Neural cell (in vitro differentiated cells): ENCODE measurements around the gene ZNF154. TPM values are rescaled to one million over a fixed set of nuclear protein-coding genes. Genes with fewer than 3 reads are reported as not detected.

ENCODE experiments used
- H2AFZ ChIP-seq: fragments of 200-600, 300-800 bp; sonication (generic), shearing (Covaris generic); 2 replicates; pipeline ENCODE4 v1.6.0; 2014; ENCODE audit warnings: low read depth, mild to moderate bottlenecking, antibody characterized with exemption, low read length, moderate library complexity
- H3F3A ChIP-seq: fragments of 200-600 bp; shearing (Covaris generic); 2 replicates; pipeline ENCODE4 v1.6.1; 2016; ENCODE audit warnings: mild to moderate bottlenecking, moderate library complexity, mixed read lengths, antibody characterized with exemption, low read length; ENCODE audit not compliant: insufficient read depth, poor library complexity, severe bottlenecking
- H3K27ac ChIP-seq: fragments of 200-600, 300-800 bp; sonication (generic), shearing (Covaris generic); 2 replicates; pipeline ENCODE4 v1.5.1; 2014; ENCODE audit warnings: mild to moderate bottlenecking, low read length, moderate library complexity
- H3K27me3 ChIP-seq: fragments of 300-800, 200-600 bp; sonication (generic), shearing (Covaris generic); 2 replicates; pipeline ENCODE4 v1.6.0; 2014; ENCODE audit warnings: mild to moderate bottlenecking, low read depth, low read length, moderate library complexity; ENCODE audit not compliant: insufficient read depth
- H3K36me3 ChIP-seq: fragments of 300-800, 200-600 bp; sonication (generic), shearing (Covaris generic); 2 replicates; pipeline ENCODE4 v1.5.1; 2014; ENCODE audit warnings: mild to moderate bottlenecking, antibody characterized with exemption, low read length, moderate library complexity; ENCODE audit not compliant: insufficient read depth
- H3K4me2 ChIP-seq: fragments of 300-800, 200-600 bp; sonication (generic), shearing (Covaris generic); 2 replicates; pipeline ENCODE4 v1.6.0; 2014; ENCODE audit warnings: mild to moderate bottlenecking, low read length
- H3K4me3 ChIP-seq: fragments of 300-800, 200-600 bp; sonication (generic), shearing (Covaris generic); 2 replicates; pipeline ENCODE4 v1.5.1; 2014; ENCODE audit warnings: mild to moderate bottlenecking, low read length, moderate library complexity
- H3K79me2 ChIP-seq: fragments of 200-600 bp; shearing (Covaris generic); replicated peaks from 2 replicates; pipeline ENCODE4 v1.6.0; 2014; ENCODE audit warnings: mild to moderate bottlenecking, low read length, moderate library complexity; ENCODE audit not compliant: insufficient read depth
- H3K9ac ChIP-seq: fragments of 300-800, 200-600 bp; sonication (generic), shearing (Covaris generic); 2 replicates; pipeline ENCODE4 v1.6.1; 2016; ENCODE audit warnings: mild to moderate bottlenecking, low read length, mixed read lengths
- H3K9me2 ChIP-seq: fragments of 200-600 bp; shearing (Covaris generic); 2 replicates; pipeline ENCODE4 v1.6.1; 2016; ENCODE audit warnings: mild to moderate bottlenecking, low read length, mixed read lengths; ENCODE audit not compliant: insufficient read depth
- H3K9me3 ChIP-seq: fragments of 200-600, 300-800 bp; sonication (generic), shearing (Covaris generic); 2 replicates; pipeline ENCODE4 v1.6.1; 2016; ENCODE audit warnings: mild to moderate bottlenecking, mixed run types, low read length, moderate library complexity, mixed read lengths
- H4K20me1 ChIP-seq: fragments of 200-600 bp; shearing (Covaris generic); 2 replicates; pipeline ENCODE4 v1.6.1; 2016; ENCODE audit warnings: mild to moderate bottlenecking, mixed run types; ENCODE audit not compliant: insufficient read depth
- CTCF ChIP-seq: fragments of 450-650 bp; IDR thresholded peaks from 2 replicates; pipeline ENCODE4 v1.5.1; 2014; ENCODE audit warnings: antibody characterized with exemption, mild to moderate bottlenecking, moderate library complexity; ENCODE audit not compliant: poor library complexity, severe bottlenecking
- EP300 ChIP-seq: fragments of 450-650 bp; conservative IDR thresholded peaks from 2 replicates; pipeline ENCODE4 v1.6.1; 2014; ENCODE audit warnings: antibody characterized with exemption, mild to moderate bottlenecking, moderate library complexity; ENCODE audit not compliant: poor library complexity, severe bottlenecking
- EZH2 ChIP-seq: fragments of 200-600, 300-800 bp; shearing (Covaris generic), sonication (generic); IDR thresholded peaks from 2 replicates; pipeline ENCODE4 v1.6.1; 2014; ENCODE audit warnings: antibody characterized with exemption, low read length, borderline replicate concordance, mild to moderate bottlenecking; ENCODE audit not compliant: insufficient read depth, poor library complexity, severe bottlenecking
- MXI1 ChIP-seq: fragments of 450-650 bp; conservative IDR thresholded peaks from 2 replicates; pipeline ENCODE4 v1.6.1; 2014; ENCODE audit warnings: antibody characterized with exemption, mild to moderate bottlenecking; ENCODE audit not compliant: poor library complexity, severe bottlenecking
- POLR2AphosphoS5 ChIP-seq: IDR thresholded peaks from 2 replicates; pipeline ENCODE4 v1.6.1; 2012
- RAD21 ChIP-seq: fragments of 450-650 bp; conservative IDR thresholded peaks from 2 replicates; pipeline ENCODE4 v1.6.1; 2014; ENCODE audit warnings: antibody characterized with exemption, mild to moderate bottlenecking, moderate library complexity
- REST ChIP-seq: IDR thresholded peaks from 2 replicates; pipeline ENCODE4 v1.6.1; 2012; ENCODE audit warnings: borderline replicate concordance
- SMC3 ChIP-seq: fragments of 450-650 bp; conservative IDR thresholded peaks from 2 replicates; pipeline ENCODE4 v1.6.1; 2014; ENCODE audit warnings: antibody characterized with exemption, mild to moderate bottlenecking, moderate library complexity; ENCODE audit not compliant: poor library complexity
- TAF1 ChIP-seq: IDR thresholded peaks from 2 replicates; pipeline ENCODE4 v1.6.1; 2012; ENCODE audit warnings: low read depth
- polyA plus RNA-seq: library from polyadenylated mRNA; depleted of rRNA; stranded (reverse); fragments of >200 nt; gene quantifications from 2 replicates; pipeline ENCODE4 v1.2.3, GENCODE V29; 2014

The ZNF154 gene
- polyA plus RNA-seq, 1 donor from 2014 or later: 25.5 TPM

GRCh38 chr19:57719901-57720519, 11.0 kb upstream of the ZNF154 start:
- Histone ChIP-seq H3K9me2 (no peaks in the 10 kb centered on the region), H3K79me2 (no peaks in the 10 kb centered on the region), H3K36me3 (peaks cover 13% of the 10 kb centered on the region), H3K4me3 (no peak overlapping the region), H3K27ac (no peak overlapping the region), H3K9ac (no peak overlapping the region), H4K20me1 (no peaks in the 10 kb centered on the region), H3F3A (no peaks in the 10 kb centered on the region), H3K4me2 (no peak overlapping the region), H2AFZ (no peak overlapping the region), H3K9me3 (no peaks in the 10 kb centered on the region), H3K27me3 (no peaks in the 10 kb centered on the region)
- no peak for TF ChIP-seq SMC3
- TF ChIP-seq EZH2: no peak
- TF ChIP-seq MXI1: no peak
- no peak for TF ChIP-seq EP300
- no peak for TF ChIP-seq RAD21
- no peak for TF ChIP-seq TAF1
- no peak for TF ChIP-seq REST
- TF ChIP-seq POLR2AphosphoS5: no peak
- no peak for TF ChIP-seq CTCF

- no peak overlapping the region for H3K4me2 ChIP-seq
- no peaks in the 10 kb centered on the region for H3K79me2 ChIP-seq
- no peaks in the 10 kb centered on the region for H3F3A ChIP-seq
- H2AFZ ChIP-seq: no peak overlapping the region
- H3K9ac ChIP-seq: no peak overlapping the region
- H3K27me3 ChIP-seq: no peaks in the 10 kb centered on the region
- H4K20me1 ChIP-seq: no peaks in the 10 kb centered on the region
- no peak overlapping the region for H3K4me3 ChIP-seq
- H3K36me3 ChIP-seq: peaks cover 17% of the 10 kb centered on the region
- H3K27ac ChIP-seq: no peak overlapping the region
- H3K9me3 ChIP-seq: no peaks in the 10 kb centered on the region
- no peaks in the 10 kb centered on the region for H3K9me2 ChIP-seq
- no peak for TF ChIP-seq EP300
- TF ChIP-seq POLR2AphosphoS5: no peak
- no peak for TF ChIP-seq EZH2
- no peak for TF ChIP-seq CTCF
- TF ChIP-seq TAF1: no peak
- no peak for TF ChIP-seq REST
- TF ChIP-seq MXI1: no peak
- TF ChIP-seq SMC3: no peak
- no peak for TF ChIP-seq RAD21
Observed at GRCh38 chr19:57719424-57719823, 10.4 kb upstream of the ZNF154 start.
